SJCRH30 (cell line): ENCODE results near the gene THAP7. TPM values are rescaled to one million over a fixed set of nuclear protein-coding genes. Genes with fewer than 3 reads are reported as not detected.
"Not testable (repeated sequence)": the region's sequence is repeated elsewhere in the genome, so short reads cannot be mapped to it uniquely, and the experiment has no call there.

Experiments used
- DNase-seq, 2 experiments: peaks; one replicate each; pipeline ENCODE4 v3.0.0-alpha.2; 2015 to 2020
- H3K27ac ChIP-seq: fragments of 250-450 bp; sonication (Bioruptor Pico); 2 replicates; pipeline ENCODE4 v1.5.1; 2020; ENCODE audit warnings: mild to moderate bottlenecking, moderate library complexity
- H3K27me3 ChIP-seq: fragments of 250-450 bp; sonication (Bioruptor Pico); 2 replicates; pipeline ENCODE4 v1.5.1; 2020; ENCODE audit warnings: mild to moderate bottlenecking, moderate library complexity
- H3K36me3 ChIP-seq: fragments of 250-450 bp; sonication (Bioruptor Pico); 2 replicates; pipeline ENCODE4 v1.5.1; 2020; ENCODE audit warnings: mild to moderate bottlenecking, moderate library complexity
- H3K4me1 ChIP-seq: fragments of 250-450 bp; sonication (Bioruptor Pico); 2 replicates; pipeline ENCODE4 v1.5.1; 2020; ENCODE audit warnings: mild to moderate bottlenecking, moderate library complexity
- H3K4me3 ChIP-seq: fragments of 250-450 bp; sonication (Bioruptor Pico); 2 replicates; pipeline ENCODE4 v1.5.1; 2020; ENCODE audit warnings: mild to moderate bottlenecking, moderate library complexity
- H3K9me3 ChIP-seq: fragments of 250-450 bp; sonication (Bioruptor Pico); replicated peaks from 2 replicates; pipeline ENCODE4 v1.5.1; 2020; ENCODE audit warnings: mild to moderate bottlenecking, moderate library complexity
- total RNA-seq: library from RNA; depleted of rRNA; stranded (reverse); fragments of >200 nt; shearing (Covaris generic); gene quantifications from 2 replicates; pipeline ENCODE4 v1.2.3, GENCODE V29; 2014

THAP7 gene
- total RNA-seq, 1 experiment from 2014 or later, result 42.1 TPM

- no peaks in the 10 kb centered on the region for H3K36me3 ChIP-seq
- no peaks in the 10 kb centered on the region for H3K27me3 ChIP-seq
- no peak overlapping the region for H3K27ac ChIP-seq
Measured at GRCh38 chr22:20974336-20974955, 27.5 kb downstream of the THAP7 start.

DNA sequence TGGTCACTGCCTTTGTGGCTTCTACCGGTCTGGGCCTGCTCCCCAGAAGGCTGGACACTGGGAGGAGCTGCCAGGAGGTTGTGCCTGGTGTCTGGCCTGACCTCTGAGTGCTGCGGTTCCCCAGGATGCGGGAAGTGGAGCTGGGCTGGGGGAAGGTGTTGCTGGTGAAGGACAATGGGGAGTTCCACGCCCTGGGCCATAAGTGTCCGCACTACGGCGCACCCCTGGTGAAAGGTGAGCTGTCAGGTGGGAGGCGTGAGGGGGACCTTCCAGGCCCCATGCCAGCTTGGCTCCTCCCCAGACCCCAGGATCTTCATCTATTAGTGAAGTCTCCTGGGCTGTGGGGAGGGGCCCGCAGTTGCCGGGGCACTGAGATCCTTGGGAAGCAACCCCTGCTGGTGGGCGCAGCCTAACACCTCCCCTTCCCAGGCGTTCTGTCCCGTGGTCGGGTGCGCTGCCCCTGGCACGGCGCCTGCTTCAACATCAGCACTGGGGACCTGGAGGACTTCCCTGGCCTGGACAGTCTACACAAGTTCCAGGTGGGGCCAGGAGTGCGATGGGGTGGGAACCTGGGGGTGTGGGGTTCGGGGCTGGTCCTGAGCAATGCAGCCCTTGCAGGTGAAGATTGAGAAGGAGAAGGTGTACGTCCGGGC lies 28.2 kb downstream of the THAP7 start:
- Histone ChIP-seq H3K36me3 (no peaks in the 10 kb centered on the region), H3K9me3 (0 out of 2 replicates have a peak, but pooled peaks cover 3% of the 10 kb centered on the region), H3K4me3 (no peak overlapping the region), H3K27me3 (no peaks in the 10 kb centered on the region), H3K27ac (no peak overlapping the region), H3K4me1 (no peaks in the 10 kb centered on the region)
- no peak for DNase-seq

More at GRCh38 chr22:20974336-20974955, 27.5 kb downstream of the THAP7 start:
- DNase-seq, result no peak
- Histone ChIP-seq H3K4me3 (no peak overlapping the region), H3K4me1 (no peaks in the 10 kb centered on the region), H3K9me3 (0 out of 2 replicates have a peak, but pooled peaks cover 3% of the 10 kb centered on the region)

DNA sequence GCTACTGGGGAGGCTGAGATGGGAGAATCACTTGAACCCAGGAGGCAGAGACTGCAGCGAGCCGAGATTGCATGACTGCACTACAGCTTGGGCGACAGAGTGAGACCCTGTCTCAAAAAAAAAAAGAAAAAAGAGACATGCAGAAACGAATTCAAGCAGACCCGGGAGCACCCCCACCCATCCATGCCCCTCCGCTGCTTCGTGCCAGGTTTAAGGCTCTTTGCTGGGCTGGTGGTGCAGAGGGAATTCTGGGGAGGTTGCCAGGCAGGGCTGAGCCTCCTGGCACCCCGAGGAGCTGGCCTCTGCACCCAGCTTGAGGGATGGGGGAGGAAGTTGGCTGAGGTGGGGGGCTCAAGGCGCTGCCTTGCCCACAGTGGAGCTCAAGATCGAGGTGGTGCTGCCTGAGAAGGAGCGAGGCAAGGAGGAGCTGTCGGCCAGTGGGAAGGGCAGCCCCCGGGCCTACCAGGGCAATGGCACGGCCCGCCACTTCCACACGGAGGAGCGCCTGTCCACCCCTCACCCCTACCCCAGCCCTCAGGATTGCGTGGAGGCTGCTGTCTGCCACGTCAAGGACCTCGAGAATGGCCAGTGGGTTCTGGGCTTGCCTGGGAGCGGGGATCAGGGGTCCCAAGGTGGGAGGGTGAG lies 28.9 kb downstream of the THAP7 start:
- Histone ChIP-seq H3K27ac (no peak overlapping the region), H3K9me3 (no peaks in the 10 kb centered on the region), H3K36me3 (no peaks in the 10 kb centered on the region), H3K4me1 (no peaks in the 10 kb centered on the region), H3K27me3 (0 out of 2 replicates have a peak, but pooled peaks cover 2% of the 10 kb centered on the region), H3K4me3 (no peak overlapping the region)
- no peak for DNase-seq

DNA sequence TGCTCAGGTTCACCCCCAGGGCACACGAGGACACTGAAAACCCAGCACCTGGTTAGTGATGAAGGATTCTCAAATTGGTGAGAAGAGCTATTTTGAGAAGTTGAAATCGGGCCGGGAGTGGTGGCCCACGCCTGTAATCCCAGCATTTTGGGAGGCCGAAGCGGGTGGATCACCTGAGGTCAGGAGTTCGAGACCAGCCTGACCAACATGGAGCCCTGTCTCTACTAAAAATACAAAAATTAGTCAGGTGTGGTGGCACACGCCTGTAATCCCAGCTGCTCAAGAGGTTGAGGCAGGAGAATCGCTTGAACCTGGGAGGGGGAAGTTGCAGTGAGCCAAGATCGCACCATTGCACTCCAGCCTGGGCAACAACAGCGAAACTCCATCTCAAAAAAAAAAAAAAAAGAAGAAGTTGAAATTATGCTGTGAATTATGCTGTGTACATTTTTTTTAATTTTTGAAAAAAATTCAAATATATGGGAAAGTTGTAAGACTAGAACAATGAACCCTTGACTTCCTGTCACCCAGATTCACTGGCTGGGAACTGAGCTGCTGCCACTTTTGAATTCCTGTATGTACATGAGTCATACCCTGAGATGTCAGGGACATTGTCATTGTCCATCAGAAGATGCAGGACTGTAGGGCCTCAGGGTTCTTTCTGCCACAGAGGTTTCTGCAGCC lies 29.8 kb downstream of the THAP7 start:
- not testable (repeated sequence) for H3K9me3 ChIP-seq, H3K27me3 ChIP-seq, H3K36me3 ChIP-seq, H3K4me3 ChIP-seq, H3K27ac ChIP-seq, H3K4me1 ChIP-seq, DNase-seq

- peaks cover 11% of the 10 kb centered on the region; the same call in 1 of the 2 replicates for H3K27me3 ChIP-seq
- no peaks in the 10 kb centered on the region for H3K9me3 ChIP-seq
- no peak overlapping the region for H3K4me3 ChIP-seq
- H3K36me3 ChIP-seq, result no peaks in the 10 kb centered on the region
- H3K4me1 ChIP-seq, result no peaks in the 10 kb centered on the region
- H3K27ac ChIP-seq, result no peak overlapping the region
- DNase-seq, result no peak
Measured at GRCh38 chr22:20970939-20971657, 30.8 kb downstream of the THAP7 start.

DNA sequence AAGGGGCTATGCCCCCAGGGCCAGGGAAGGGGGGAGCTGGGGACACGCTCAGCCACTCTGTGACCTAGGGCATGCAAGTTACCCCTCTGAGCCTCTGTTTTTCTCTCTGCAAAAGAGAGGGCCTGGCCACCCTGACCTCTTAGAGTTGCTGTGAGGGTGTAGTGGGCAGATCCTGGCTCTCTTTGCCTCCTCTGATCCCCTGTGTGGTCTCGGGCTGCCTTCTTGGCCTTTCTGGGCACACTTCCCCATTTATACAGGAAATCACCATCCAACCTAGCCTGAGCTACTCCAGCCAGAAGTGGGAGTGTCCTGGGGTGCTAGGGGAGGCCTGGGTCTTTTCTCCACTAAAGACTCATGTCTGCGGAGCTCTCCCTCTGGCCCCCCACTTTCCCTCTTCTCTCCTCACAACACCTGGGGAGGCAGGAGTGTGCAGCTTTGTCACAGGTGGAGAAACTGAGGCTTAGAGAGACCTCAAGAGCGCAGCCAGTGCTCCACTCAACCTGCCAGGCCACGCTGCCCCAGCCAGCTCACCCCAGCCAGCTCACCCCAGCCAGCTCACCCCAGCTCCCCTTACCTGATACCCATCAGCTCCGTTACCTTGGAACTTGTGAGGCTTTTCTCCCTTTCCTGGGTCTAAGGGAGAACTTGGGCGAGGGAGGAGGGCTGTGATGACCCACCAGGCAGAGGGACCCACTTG lies 33.5 kb downstream of the THAP7 start:
- no peak overlapping the region for H3K4me3 ChIP-seq
- H3K4me1 ChIP-seq, result no peaks in the 10 kb centered on the region
- no peak overlapping the region for H3K27ac ChIP-seq
- H3K36me3 ChIP-seq, result no peaks in the 10 kb centered on the region
- no peaks in the 10 kb centered on the region for H3K9me3 ChIP-seq
- DNase-seq, result no peak
- H3K27me3 ChIP-seq, result peaks cover 22% of the 10 kb centered on the region; the same call in 1 of the 2 replicates

DNA sequence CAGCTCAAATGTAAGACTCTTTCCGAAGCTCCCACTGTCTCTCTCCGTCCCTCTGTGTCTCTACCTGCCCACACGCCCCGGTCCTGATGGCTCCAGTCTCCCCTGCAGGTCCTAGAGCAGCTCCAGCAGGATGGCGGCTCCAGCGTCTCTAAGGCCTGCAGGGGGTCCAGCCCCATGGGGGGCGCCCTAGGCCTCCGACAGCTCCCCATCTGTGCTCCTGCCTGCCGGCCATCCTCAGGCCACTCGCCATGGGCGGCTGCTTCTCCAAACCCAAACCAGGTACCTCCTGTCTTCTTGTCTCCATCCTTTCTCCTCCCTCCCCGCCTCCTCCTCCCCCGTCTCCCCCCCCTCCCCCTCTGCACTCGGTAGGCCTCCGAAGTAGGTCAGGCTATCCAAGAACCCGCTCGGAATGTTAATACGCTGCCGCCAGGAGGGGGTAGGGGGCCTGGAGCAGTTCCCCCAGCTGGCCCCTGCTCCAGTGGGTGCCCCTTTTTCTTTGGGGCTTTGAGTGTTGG lies 34.2 kb downstream of the THAP7 start:
- Histone ChIP-seq H3K27ac (no peak overlapping the region), H3K4me1 (no peaks in the 10 kb centered on the region), H3K9me3 (no peaks in the 10 kb centered on the region), H3K4me3 (no peak overlapping the region), H3K36me3 (no peaks in the 10 kb centered on the region), H3K27me3 (peaks cover 22% of the 10 kb centered on the region; the same call in 1 of the 2 replicates)
- DNase-seq, result no peak

DNA sequence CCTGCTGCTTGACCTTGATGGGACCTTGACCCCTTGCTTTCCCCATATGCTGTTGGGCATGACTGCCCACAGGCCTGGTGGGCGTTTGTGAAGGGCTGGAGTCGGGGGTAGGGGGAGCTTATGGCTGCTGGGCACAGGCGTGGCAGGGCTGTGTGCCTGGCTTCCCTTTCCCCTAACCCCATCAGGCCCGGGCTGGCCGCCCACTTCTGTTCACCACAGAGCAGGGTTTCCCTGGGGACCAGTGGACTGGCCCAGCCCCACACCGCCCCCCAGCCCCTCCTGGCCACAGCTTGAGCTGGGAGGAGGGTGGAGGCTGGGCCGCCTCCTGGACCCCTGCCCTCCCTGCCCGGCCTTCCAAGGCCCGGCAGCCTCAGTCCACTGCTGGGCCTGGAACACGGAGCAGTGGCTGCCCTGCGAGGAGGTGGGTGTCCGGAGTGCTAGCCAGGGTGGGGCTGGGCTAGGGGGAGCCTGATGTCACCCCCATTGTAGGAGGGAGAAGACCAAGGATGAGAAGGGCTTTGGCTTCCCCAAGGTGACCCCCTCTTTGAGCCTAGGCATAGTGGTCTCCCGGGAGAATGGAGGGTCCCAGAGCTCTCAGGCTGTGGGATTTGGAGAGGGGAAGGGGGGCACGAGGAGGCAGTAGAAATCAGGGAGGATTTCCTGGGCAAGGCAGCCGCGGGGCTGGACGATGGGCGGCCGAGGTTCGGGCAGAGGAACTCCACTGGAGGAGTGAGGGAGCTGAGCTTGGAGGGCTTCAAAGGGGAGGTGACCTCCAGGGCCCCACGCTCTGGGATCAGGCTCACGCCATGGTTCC lies 34.8 kb downstream of the THAP7 start, which contains the start of gene AIFM3:
TSS of gene AIFM3 (plus strand) at position 373 of the 814 bp plus-strand sequence. CDS start 690 bp downstream, outside the sequence.
- Histone ChIP-seq H3K4me3 (no peak within 1 kb of the TSS), H3K9me3 (no peaks in the 10 kb centered on the region), H3K27me3 (peaks cover 22% of the 10 kb centered on the region; the same call in 1 of the 2 replicates), H3K36me3 (no peaks in the 10 kb centered on the region), H3K4me1 (no peaks in the 10 kb centered on the region), H3K27ac (no peak within 1 kb of the TSS)
- DNase-seq, result no peak

GRCh38 chr22:20965888-20966855 lies 35.7 kb downstream of the THAP7 start:
- H3K27me3 ChIP-seq, result peaks cover 22% of the 10 kb centered on the region; the same call in 1 of the 2 replicates

GRCh38 chr22:20965104-20965887 lies 36.6 kb downstream of the THAP7 start:
- H3K4me1 ChIP-seq, result no peaks in the 10 kb centered on the region
- no peak overlapping the region for H3K4me3 ChIP-seq
- no peak overlapping the region for H3K27ac ChIP-seq
- peaks cover 22% of the 10 kb centered on the region; the same call in 1 of the 2 replicates for H3K27me3 ChIP-seq
- no peak for DNase-seq
- no peaks in the 10 kb centered on the region for H3K36me3 ChIP-seq
- no peaks in the 10 kb centered on the region for H3K9me3 ChIP-seq

More at GRCh38 chr22:20965888-20966855, 35.7 kb downstream of the THAP7 start:
- Histone ChIP-seq H3K36me3 (no peaks in the 10 kb centered on the region), H3K27ac (no peak overlapping the region), H3K9me3 (no peaks in the 10 kb centered on the region), H3K4me1 (no peaks in the 10 kb centered on the region), H3K4me3 (no peak overlapping the region)
- DNase-seq, result no peak

DNA sequence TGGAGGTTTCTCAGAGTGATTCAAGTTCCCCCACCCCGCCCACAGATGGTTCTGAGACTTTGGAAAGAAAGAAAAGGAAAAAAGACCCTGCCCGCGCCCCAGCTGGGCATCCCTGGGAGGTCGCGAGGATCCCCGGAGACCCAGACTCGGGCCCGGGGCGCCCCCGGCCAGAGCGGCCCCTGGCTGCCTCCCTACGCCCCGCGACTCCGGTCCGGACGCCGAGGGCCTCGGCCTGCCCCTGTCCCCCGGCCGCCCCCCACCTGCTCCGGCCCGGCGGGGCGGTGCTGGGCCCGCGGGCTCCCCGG lies 37.2 kb downstream of the THAP7 start:
- H3K27ac ChIP-seq, result no peak overlapping the region
- H3K36me3 ChIP-seq, result no peaks in the 10 kb centered on the region
- H3K4me1 ChIP-seq, result no peaks in the 10 kb centered on the region
- H3K27me3 ChIP-seq, result peaks cover 22% of the 10 kb centered on the region; the same call in 1 of the 2 replicates
- DNase-seq, result no peak
- no peak overlapping the region for H3K4me3 ChIP-seq
- no peaks in the 10 kb centered on the region for H3K9me3 ChIP-seq
